ENCODE data around the gene SMURF2. TPM values are rescaled to one million over a fixed set of nuclear protein-coding genes. Genes with fewer than 3 reads are reported as not detected.
A peak's percentile ranks its signal among the peaks of the same experiment; 100 is the strongest.

SMURF2 gene
- total RNA-seq, 1 donor from 2014 or later: 26.6 TPM

- H3K27me3 Mint-ChIP-seq: no peaks in the 10 kb centered on the region
- DNase-seq (ENCODE audit: extremely low spot score, unreplicated experiment): no peak
- no peak overlapping the region for H3K27ac Mint-ChIP-seq
- H3K4me3 Mint-ChIP-seq: no peak overlapping the region
- TF ChIP-seq CTCF (conservative IDR thresholded peaks at IDR 0.05): no peak
- peaks cover 5% of the 10 kb centered on the region for H3K9me3 Mint-ChIP-seq
- H3K36me3 Mint-ChIP-seq: peaks cover 11% of the 10 kb centered on the region
- peaks cover 5% of the 10 kb centered on the region for H3K4me1 Mint-ChIP-seq (ENCODE audit: unreplicated experiment)
Measured at GRCh38 chr17:64639516-64639915, 22.6 kb downstream of the SMURF2 start.

DNA sequence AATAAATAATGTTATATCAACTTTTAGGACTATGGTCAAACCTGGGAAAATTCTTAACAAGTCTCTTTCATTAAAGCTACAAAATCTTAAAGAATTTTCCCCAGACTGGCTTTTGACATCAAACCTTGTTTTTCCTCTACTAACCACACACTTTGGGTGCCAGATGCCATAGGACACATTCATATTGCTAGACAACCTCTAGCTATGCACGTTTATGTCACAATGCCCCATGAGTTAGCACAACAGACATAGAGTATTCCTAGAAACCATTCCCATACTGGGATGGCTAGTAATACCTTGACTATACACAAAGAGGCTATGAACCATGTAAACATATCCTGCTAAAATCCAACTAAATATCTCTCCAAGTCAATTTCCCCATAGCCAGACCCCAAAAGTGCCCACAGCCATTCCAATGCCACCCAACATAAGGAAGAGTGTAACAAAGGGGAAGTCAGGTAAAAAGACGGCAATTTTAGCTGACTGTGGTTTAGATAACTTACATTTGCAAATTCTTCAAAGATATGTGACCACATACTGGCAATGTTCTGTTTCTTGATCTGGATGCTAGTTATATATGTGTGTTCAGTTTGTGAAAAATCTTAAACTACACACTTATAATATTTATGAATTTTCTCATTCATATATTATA, 23.4 kb downstream of the SMURF2 start:
- H3K4me1 Mint-ChIP-seq (ENCODE audit: unreplicated experiment): peaks cover 8% of the 10 kb centered on the region
- peaks cover 11% of the 10 kb centered on the region for H3K36me3 Mint-ChIP-seq
- no peak for TF ChIP-seq CTCF (conservative IDR thresholded peaks at IDR 0.05)
- peaks cover 5% of the 10 kb centered on the region for H3K9me3 Mint-ChIP-seq
- no peak overlapping the region for H3K4me3 Mint-ChIP-seq
- no peak for DNase-seq (ENCODE audit: extremely low spot score, unreplicated experiment)
- no peaks in the 10 kb centered on the region for H3K27me3 Mint-ChIP-seq
- H3K27ac Mint-ChIP-seq: no peak overlapping the region

DNA sequence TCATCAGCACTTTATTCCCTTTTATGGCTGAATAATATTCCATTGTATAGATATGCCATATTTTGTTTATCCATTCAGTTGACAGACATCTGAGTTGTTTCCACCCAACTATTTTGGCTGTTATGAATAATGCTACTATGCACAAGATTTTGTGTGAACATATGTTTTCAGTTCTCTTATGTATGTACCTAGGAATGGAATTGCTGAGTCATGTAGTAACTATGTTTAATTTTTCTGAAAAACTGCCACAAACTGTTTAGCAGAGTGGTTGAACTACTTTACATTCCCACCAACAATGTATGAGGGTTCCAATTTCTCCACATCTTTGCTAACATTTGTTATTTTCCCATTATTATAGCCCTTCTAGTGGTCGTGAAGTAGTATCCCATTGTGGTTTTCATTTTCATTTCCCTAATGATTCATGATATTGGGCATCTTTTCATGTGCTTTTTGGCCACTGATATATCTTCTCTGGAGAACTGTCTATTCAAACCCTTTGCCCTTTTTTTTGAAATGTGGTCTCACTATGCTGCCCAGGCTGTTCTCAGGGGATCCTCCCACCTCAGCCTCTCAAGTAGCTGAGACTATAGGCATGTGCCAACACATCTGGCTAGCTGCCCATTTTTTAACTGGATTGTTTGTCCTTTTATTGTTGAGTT, 26.3 kb downstream of the SMURF2 start:
- no peak for DNase-seq (ENCODE audit: extremely low spot score, unreplicated experiment)
- Mint-ChIP-seq H3K27ac (peak overlapping the region; percentile 64), H3K9me3 (peaks cover 5% of the 10 kb centered on the region)

GRCh38 chr17:64634218-64634617, 27.9 kb downstream of the SMURF2 start:
- Mint-ChIP-seq H3K4me1 (ENCODE audit: unreplicated experiment) (peaks cover 21% of the 10 kb centered on the region), H3K27me3 (no peaks in the 10 kb centered on the region)
- TF ChIP-seq CTCF (conservative IDR thresholded peaks at IDR 0.05): no peak

More for the DNA sequence above, 26.3 kb downstream of the SMURF2 start:
- H3K27me3 Mint-ChIP-seq: no peaks in the 10 kb centered on the region
- TF ChIP-seq CTCF (conservative IDR thresholded peaks at IDR 0.05): no peak
- H3K4me3 Mint-ChIP-seq: no peak overlapping the region
- H3K36me3 Mint-ChIP-seq: peaks cover 11% of the 10 kb centered on the region
- peaks cover 13% of the 10 kb centered on the region for H3K4me1 Mint-ChIP-seq (ENCODE audit: unreplicated experiment)

DNA sequence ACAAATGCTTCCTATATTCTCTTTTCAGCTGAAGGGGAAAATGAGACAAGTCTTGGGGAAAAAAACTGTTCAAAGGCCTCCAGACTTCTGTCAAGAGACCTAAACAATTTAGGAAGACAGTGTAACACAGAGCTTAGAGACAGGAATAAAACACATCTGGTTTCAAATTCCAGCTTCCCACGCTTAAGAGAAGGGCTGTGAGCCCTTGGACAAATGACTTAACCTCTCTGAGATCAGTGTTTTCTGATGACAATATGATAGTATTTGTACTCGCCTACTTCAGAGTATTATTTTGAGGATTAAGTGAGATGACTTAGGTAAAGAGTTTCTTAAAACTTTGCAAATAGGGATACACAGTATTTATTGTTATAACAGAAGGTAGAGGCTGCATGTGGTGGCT, 29.5 kb downstream of the SMURF2 start:
- peaks cover 5% of the 10 kb centered on the region for H3K9me3 Mint-ChIP-seq
- no peak for TF ChIP-seq CTCF (conservative IDR thresholded peaks at IDR 0.05)
- no peak for DNase-seq (ENCODE audit: extremely low spot score, unreplicated experiment)
- peaks cover 7% of the 10 kb centered on the region for H3K36me3 Mint-ChIP-seq
- no peak overlapping the region for H3K27ac Mint-ChIP-seq
- no peak overlapping the region for H3K4me3 Mint-ChIP-seq
- H3K27me3 Mint-ChIP-seq: no peaks in the 10 kb centered on the region
- H3K4me1 Mint-ChIP-seq (ENCODE audit: unreplicated experiment): peaks cover 22% of the 10 kb centered on the region

More at GRCh38 chr17:64634218-64634617, 27.9 kb downstream of the SMURF2 start:
- no peak for DNase-seq (ENCODE audit: extremely low spot score, unreplicated experiment)
- Mint-ChIP-seq H3K4me3 (no peak overlapping the region), H3K9me3 (peaks cover 5% of the 10 kb centered on the region), H3K36me3 (peaks cover 11% of the 10 kb centered on the region), H3K27ac (no peak overlapping the region)
